Astrocyte (in vitro differentiated cells and primary cell): ENCODE data around the gene SUGP2.

ENCODE experiments used
- EZH2 ChIP-seq: IDR thresholded peaks from 2 replicates; pipeline ENCODE4 v1.6.1; 2012; ENCODE audit warnings: mild to moderate bottlenecking, low read length, inconsistent platforms; ENCODE audit not compliant: insufficient read depth
- TF ChIP-seq, protein P1 (sequence below): IDR thresholded peaks from 2 replicates; pipeline ENCODE4 v1.5.1; 2011; ENCODE audit warnings: low read depth, mild to moderate bottlenecking, inconsistent platforms, low read length, moderate library complexity; ENCODE audit not compliant: insufficient read depth

DNA sequence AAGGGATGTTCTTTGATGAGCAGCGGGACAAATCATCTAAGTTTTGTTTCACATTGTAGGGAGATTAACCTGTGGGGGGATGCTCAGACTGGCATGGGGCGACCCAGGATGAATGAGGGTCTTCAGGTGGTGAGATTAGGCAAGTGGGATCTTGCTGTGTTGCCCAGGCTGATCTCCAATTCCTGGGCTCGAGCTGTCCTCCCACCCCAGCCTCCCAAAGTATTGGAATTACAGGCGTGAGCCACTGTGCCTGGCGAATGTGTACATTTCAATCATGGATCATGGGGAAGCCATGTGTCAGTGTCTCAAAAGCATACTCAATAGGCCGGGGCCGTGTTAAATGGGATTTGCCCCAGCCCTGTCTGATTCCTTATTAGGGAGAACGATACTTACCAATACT, 38.6 kb upstream of the SUGP2 start:
- TF ChIP-seq, protein P1, sequence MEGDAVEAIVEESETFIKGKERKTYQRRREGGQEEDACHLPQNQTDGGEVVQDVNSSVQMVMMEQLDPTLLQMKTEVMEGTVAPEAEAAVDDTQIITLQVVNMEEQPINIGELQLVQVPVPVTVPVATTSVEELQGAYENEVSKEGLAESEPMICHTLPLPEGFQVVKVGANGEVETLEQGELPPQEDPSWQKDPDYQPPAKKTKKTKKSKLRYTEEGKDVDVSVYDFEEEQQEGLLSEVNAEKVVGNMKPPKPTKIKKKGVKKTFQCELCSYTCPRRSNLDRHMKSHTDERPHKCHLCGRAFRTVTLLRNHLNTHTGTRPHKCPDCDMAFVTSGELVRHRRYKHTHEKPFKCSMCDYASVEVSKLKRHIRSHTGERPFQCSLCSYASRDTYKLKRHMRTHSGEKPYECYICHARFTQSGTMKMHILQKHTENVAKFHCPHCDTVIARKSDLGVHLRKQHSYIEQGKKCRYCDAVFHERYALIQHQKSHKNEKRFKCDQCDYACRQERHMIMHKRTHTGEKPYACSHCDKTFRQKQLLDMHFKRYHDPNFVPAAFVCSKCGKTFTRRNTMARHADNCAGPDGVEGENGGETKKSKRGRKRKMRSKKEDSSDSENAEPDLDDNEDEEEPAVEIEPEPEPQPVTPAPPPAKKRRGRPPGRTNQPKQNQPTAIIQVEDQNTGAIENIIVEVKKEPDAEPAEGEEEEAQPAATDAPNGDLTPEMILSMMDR, result no peak
- TF ChIP-seq EZH2, result no peak
